ENCODE results near the gene DCAF16.

GRCh38 chr4:17810260-17811077, at the start of gene DCAF16, which contains the start of gene NCAPG:
- TF ChIP-seq POLR2A (IDR thresholded peaks at IDR 0.05): peak; percentile 96
- no peak for TF ChIP-seq CTCF (IDR thresholded peaks at IDR 0.05)

Measured in testis (tissue), 2 donors.